Lower lobe of right lung (tissue), 2 donors: Measurements from ENCODE around the gene SYCP2L. TPM values are rescaled to one million over a fixed set of nuclear protein-coding genes. Genes with fewer than 3 reads are reported as not detected.

ENCODE experiments used
- ATAC-seq, 2 donors: fragments of 200-7000 bp; cut with Tn5 transposase; one replicate each; pipeline ENCODE4 v1.9.1; 2020 to 2022; ENCODE audit warnings: mild to moderate bottlenecking in 2 of 2, moderate library complexity in 2 of 2
- DNase-seq: peaks from one replicate; pipeline ENCODE4 v3.0.0-alpha.2; 2020
- H3K27ac ChIP-seq: fragments of 200-600 bp; one replicate; pipeline ENCODE4 v1.8.0; 2022
- H3K27me3 ChIP-seq: fragments of 200-600 bp; one replicate; pipeline ENCODE4 v1.8.0; 2022; ENCODE audit warnings: low read depth
- H3K36me3 ChIP-seq: fragments of 200-600 bp; one replicate; pipeline ENCODE4 v1.8.0; 2022; ENCODE audit warnings: mild to moderate bottlenecking
- H3K4me1 ChIP-seq: fragments of 200-600 bp; one replicate; pipeline ENCODE4 v1.8.0; 2022
- H3K4me3 ChIP-seq: fragments of 200-600 bp; one replicate; pipeline ENCODE4 v1.8.0; 2022; ENCODE audit warnings: mild to moderate bottlenecking
- H3K9me3 ChIP-seq: fragments of 200-600 bp; one replicate; pipeline ENCODE4 v1.8.0; 2022
- CTCF ChIP-seq: fragments of 200-600 bp; IDR thresholded peaks from one replicate; pipeline ENCODE4 v1.8.0; 2022; ENCODE audit warnings: antibody characterized with exemption, mild to moderate bottlenecking
- intact Hi-C: fragments of 100-400 bp; cut with DNase I; formaldehyde crosslinking; loops from one replicate; pipeline ENCODE4 v1.11.0; 2022
- total RNA-seq: library from RNA; stranded (reverse); fragmentation: NEBNext Ultra II Directional; extraction: Animal tissue kit (Norgen Biotek cat#: 25700); gene quantifications from one replicate; pipeline ENCODE4 v1.2.1, GENCODE V29; 2021
- donor health status: DM: no; HTN: yes; CAD: no; lungs with severe emphysema.

Gene SYCP2L
- total RNA-seq, 1 donor from 2014 or later: 1.0 TPM

- peak in 1 of 2 donors; percentile 34 for ATAC-seq
Measured at GRCh38 chr6:11011787-11012234, 125.0 kb downstream of the SYCP2L start.

GRCh38 chr6:11012295-11012754, 125.5 kb downstream of the SYCP2L start:
- H3K27ac ChIP-seq: no peak overlapping the region
- intact Hi-C loops: no loop called here
- TF ChIP-seq CTCF: no peak
- H3K36me3 ChIP-seq: no peaks in the 10 kb centered on the region
- H3K27me3 ChIP-seq: peaks cover 3% of the 10 kb centered on the region
- H3K9me3 ChIP-seq: no peaks in the 10 kb centered on the region
- ATAC-seq (no peak), DNase-seq (no peak)
- H3K4me1 ChIP-seq: no peaks in the 10 kb centered on the region
- no peak overlapping the region for H3K4me3 ChIP-seq

More at GRCh38 chr6:11011787-11012234, 125.0 kb downstream of the SYCP2L start:
- Histone ChIP-seq H3K4me3 (no peak overlapping the region), H3K36me3 (no peaks in the 10 kb centered on the region), H3K27ac (no peak overlapping the region), H3K4me1 (no peaks in the 10 kb centered on the region), H3K27me3 (peaks cover 3% of the 10 kb centered on the region), H3K9me3 (no peaks in the 10 kb centered on the region)
- intact Hi-C loops: no loop called here
- no peak for DNase-seq
- no peak for TF ChIP-seq CTCF

GRCh38 chr6:11012976-11013720, 126.3 kb downstream of the SYCP2L start:
- ATAC-seq (no peak), DNase-seq (no peak)
- intact Hi-C loops: no loop called here
- no peaks in the 10 kb centered on the region for H3K4me1 ChIP-seq
- H3K4me3 ChIP-seq: no peak overlapping the region
- H3K27me3 ChIP-seq: peaks cover 3% of the 10 kb centered on the region
- no peak for TF ChIP-seq CTCF
- no peaks in the 10 kb centered on the region for H3K9me3 ChIP-seq
- no peaks in the 10 kb centered on the region for H3K36me3 ChIP-seq
- H3K27ac ChIP-seq: no peak overlapping the region

- no peak overlapping the region for H3K4me3 ChIP-seq
- DNase-seq (no peak), ATAC-seq (no peak)
- H3K9me3 ChIP-seq: no peaks in the 10 kb centered on the region
- peaks cover 3% of the 10 kb centered on the region for H3K27me3 ChIP-seq
- no peaks in the 10 kb centered on the region for H3K36me3 ChIP-seq
- no peaks in the 10 kb centered on the region for H3K4me1 ChIP-seq
- H3K27ac ChIP-seq: no peak overlapping the region
- intact Hi-C loops: no loop called here
- TF ChIP-seq CTCF: no peak
Measured at GRCh38 chr6:11013721-11014070, 126.8 kb downstream of the SYCP2L start.

GRCh38 chr6:11015102-11015501, 128.2 kb downstream of the SYCP2L start:
- Histone ChIP-seq H3K27me3 (peaks cover 3% of the 10 kb centered on the region), H3K36me3 (no peaks in the 10 kb centered on the region), H3K4me3 (no peak overlapping the region), H3K4me1 (no peaks in the 10 kb centered on the region), H3K27ac (no peak overlapping the region), H3K9me3 (no peaks in the 10 kb centered on the region)
- intact Hi-C loops: no loop called here
- DNase-seq (no peak), ATAC-seq (no peak)
- no peak for TF ChIP-seq CTCF
